Small intestine (tissue), 7 donors: ENCODE results near the gene PRM3. TPM values are rescaled to one million over a fixed set of nuclear protein-coding genes. Genes with fewer than 3 reads are reported as not detected.

Experiments used
- DNase-seq, 2 donors: peaks; one replicate each; pipeline versions ENCODE4 v3.0.0 to v3.0.0-alpha.2; 2013
- FAIRE-seq: peaks from 2 replicates; lab custom pipeline; 2012; peaks lifted over from hg19 to GRCh38; lab: Jason Lieb, UNC
- H3K27ac ChIP-seq, 3 donors: one replicate each; pipeline ENCODE4 v1.5.1; 2013; ENCODE audit warnings: low read length in 2 of 3, mild to moderate bottlenecking in 2 of 3, control low read depth in 1 of 3, inconsistent platforms in 1 of 3, low read depth in 1 of 3, moderate library complexity in 1 of 3
- H3K27me3 ChIP-seq, 3 donors: one replicate each; pipeline ENCODE4 v1.6.1; 2013; ENCODE audit warnings: low read length in 3 of 3, inconsistent platforms in 1 of 3; ENCODE audit not compliant: control insufficient read depth in 3 of 3, insufficient read depth in 3 of 3
- H3K36me3 ChIP-seq, 3 donors: one replicate each; pipeline ENCODE4 v1.6.1; 2013; ENCODE audit warnings: low read length in 3 of 3, inconsistent platforms in 1 of 3, low read depth in 1 of 3, mild to moderate bottlenecking in 1 of 3, moderate library complexity in 1 of 3; ENCODE audit not compliant: control insufficient read depth in 3 of 3, insufficient read depth in 2 of 3
- H3K4me1 ChIP-seq, 3 donors: one replicate each; pipeline ENCODE4 v1.6.1; 2013; ENCODE audit warnings: low read length in 2 of 3, inconsistent platforms in 1 of 3, low read depth in 1 of 3, mild to moderate bottlenecking in 1 of 3, moderate library complexity in 1 of 3; ENCODE audit not compliant: control insufficient read depth in 3 of 3, insufficient read depth in 2 of 3
- H3K4me3 ChIP-seq, 3 donors: one replicate each; pipeline ENCODE4 v1.5.1; 2013; ENCODE audit warnings: low read length in 3 of 3, control low read depth in 1 of 3, inconsistent platforms in 1 of 3, low read depth in 1 of 3, mild to moderate bottlenecking in 1 of 3, moderate library complexity in 1 of 3
- H3K9me3 ChIP-seq, 2 donors: one replicate each; pipeline ENCODE4 v1.6.1; 2013; ENCODE audit warnings: low read depth in 1 of 2, low read length in 1 of 2; ENCODE audit not compliant: control insufficient read depth in 2 of 2, insufficient read depth in 1 of 2
- WGBS, 3 donors: extraction: QIAGEN DNeasy Blood & Tissue Kit; methylation state at CpG; one replicate each; pipeline ENCODE4 v1.1.7; 2013; 5-methylcytosine and 5-hydroxymethylcytosine counted together
- polyA plus RNA-seq, 4 donors: library from polyadenylated mRNA; stranded (reverse) in 3 of 4; unstranded in 1 of 4; fragments of 200-250 nt in 3 of 4; fragments of 120-200 nt in 1 of 4; gene quantifications; one replicate each; pipeline versions ENCODE4 v1.2.1 to v1.2.3, GENCODE V29; 2013
- donor health status: healthy with polysubstance abuse.
- donor health status: control.
- donor health status: control.
- donor health status: Bipolar disorder and iron deficiency.
- donor health status: healthy.

PRM3 gene
- polyA plus RNA-seq, 4 donors = not detected

DNA sequence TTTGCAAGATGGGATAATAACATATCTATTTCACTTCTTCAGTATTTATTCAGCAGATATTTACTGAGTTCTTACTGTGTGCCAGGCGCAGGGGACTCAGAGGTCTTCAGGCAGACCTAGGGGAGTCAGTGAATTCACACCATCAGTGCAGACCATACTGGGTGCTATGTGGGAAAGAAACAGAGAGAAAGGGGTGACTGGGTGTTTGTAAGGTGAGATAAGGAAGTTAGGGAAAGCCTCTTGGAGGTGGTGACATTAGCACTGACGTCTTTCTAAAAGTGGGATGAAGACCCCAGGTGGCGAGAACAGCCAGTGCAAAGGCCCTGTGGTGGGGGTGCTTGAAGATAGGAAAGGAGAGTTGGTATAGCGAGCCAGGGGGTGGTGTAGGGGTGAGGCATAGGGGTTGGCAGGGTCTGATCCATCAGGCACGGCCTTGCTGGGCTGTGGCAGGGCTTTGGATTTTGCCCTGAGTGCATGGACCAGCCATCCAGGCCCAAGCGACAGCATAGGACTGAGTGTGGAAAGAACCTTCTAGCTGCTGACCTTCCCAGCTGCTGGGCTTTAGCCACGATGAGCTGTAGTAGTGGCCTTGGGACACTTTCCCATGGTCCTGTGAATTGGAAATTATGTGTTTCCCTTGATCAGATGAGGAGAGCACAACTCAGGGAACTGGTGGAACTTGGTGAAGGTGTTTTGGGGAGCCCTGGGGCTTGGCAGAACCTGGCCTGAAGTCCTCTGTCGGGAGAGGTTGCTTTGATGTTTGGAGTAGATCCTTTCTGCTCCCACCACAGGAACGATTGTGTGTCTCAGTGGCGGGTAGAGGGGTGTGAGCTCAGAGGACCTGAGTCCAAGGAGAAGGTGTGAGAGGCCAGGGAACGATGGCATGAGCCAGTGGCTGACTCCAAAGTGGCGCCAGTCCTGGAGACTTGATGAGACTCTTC lies 13.5 kb downstream of the PRM3 start:
- H3K27me3 ChIP-seq = peaks cover 0 to under 1% (median 0%) of the 10 kb centered on the region in 3 donors
- H3K36me3 ChIP-seq = peaks cover 0 to 1% (median 0%) of the 10 kb centered on the region in 3 donors
- FAIRE-seq (no peak), DNase-seq (no peak)
- 87 to 92% (median 91%) methylated on average over 12 of the region's 12 CpGs for WGBS, 3 donors
- H3K4me3 ChIP-seq = no peak overlapping the region
- H3K27ac ChIP-seq = peak overlapping the region in 1 of 3 donors; percentile 79
- H3K4me1 ChIP-seq = peaks cover 0 to 10% (median 2%) of the 10 kb centered on the region in 3 donors
- no peaks in the 10 kb centered on the region for H3K9me3 ChIP-seq

DNA sequence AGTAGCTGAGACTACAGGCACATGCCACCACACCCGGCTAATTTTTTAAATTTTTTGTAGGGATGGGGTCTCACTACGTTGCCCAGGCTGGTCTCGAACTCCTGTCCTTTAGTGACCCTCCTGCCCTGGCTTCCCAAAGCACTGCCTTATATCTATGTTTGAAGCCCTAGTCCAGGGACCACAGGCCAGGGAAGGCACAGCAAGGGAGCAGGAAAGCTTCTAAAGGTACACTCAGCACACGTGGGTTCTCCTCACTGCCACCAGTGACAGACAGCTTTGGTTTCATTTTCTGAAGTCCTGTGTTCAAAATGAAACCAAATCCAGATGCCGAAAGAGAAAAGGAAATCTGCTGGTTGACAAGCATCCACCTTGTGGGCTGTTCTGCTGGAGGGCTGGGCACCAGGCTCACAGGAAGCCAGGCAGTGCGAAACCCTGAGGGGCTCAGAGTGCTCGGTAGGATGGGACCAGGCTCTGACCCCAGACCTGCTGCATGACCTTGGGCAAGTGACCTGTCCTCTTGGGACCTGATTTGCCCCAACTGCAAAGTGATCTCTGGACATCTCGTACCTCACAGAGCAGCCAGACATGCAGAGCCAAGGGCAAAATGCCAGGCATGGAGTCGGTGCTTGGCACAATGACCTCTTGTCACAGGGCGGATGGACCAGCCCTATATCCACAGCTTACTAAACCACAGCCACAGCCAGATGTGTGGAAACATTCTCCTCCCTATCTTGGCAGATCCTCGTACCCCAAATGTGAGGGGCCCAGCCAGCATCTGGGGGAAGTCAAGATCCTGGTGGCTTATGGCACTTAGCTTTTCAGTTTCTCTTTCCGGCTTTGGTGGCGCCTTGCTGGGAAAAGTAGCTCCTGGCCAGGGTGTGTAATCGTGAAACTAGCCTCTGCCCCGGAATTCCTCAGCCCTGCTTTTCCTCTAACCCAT lies 14.6 kb downstream of the PRM3 start:
- peaks cover 0 to 10% (median 2%) of the 10 kb centered on the region in 3 donors for H3K4me1 ChIP-seq
- DNase-seq (peak in 1 of 2 donors; percentile 79), FAIRE-seq (no peak)
- H3K4me3 ChIP-seq = no peak overlapping the region
- H3K9me3 ChIP-seq = no peaks in the 10 kb centered on the region
- H3K27me3 ChIP-seq = peaks cover 0 to 11% (median 0%) of the 10 kb centered on the region in 3 donors
- H3K36me3 ChIP-seq = peaks cover 0 to 2% (median 2%) of the 10 kb centered on the region in 3 donors
- WGBS, 3 donors = 21 to 31% (median 21%) methylated on average over 15 of the region's 15 CpGs
- peak overlapping the region in 2 of 3 donors; percentile 63 to 79 for H3K27ac ChIP-seq

- no peaks in the 10 kb centered on the region for H3K9me3 ChIP-seq
- H3K4me3 ChIP-seq = peak overlapping the region; percentile 12 to 91 (median 81)
- peak overlapping the region; percentile 96 to 98 (median 97) for H3K27ac ChIP-seq
- peak; percentile 85 to 88 for DNase-seq
- WGBS, 3 donors = 16 to 24% (median 20%) methylated on average over 20 to 21 of the region's 21 CpGs
- peaks cover 0 to 10% (median 2%) of the 10 kb centered on the region in 3 donors for H3K4me1 ChIP-seq
- H3K27me3 ChIP-seq = peaks cover 0 to 11% (median 0%) of the 10 kb centered on the region in 3 donors
- no peak for FAIRE-seq
- H3K36me3 ChIP-seq = peaks cover 0 to 9% (median 2%) of the 10 kb centered on the region in 3 donors
Measured at GRCh38 chr16:11257131-11257938, 16.1 kb downstream of the PRM3 start.

DNA sequence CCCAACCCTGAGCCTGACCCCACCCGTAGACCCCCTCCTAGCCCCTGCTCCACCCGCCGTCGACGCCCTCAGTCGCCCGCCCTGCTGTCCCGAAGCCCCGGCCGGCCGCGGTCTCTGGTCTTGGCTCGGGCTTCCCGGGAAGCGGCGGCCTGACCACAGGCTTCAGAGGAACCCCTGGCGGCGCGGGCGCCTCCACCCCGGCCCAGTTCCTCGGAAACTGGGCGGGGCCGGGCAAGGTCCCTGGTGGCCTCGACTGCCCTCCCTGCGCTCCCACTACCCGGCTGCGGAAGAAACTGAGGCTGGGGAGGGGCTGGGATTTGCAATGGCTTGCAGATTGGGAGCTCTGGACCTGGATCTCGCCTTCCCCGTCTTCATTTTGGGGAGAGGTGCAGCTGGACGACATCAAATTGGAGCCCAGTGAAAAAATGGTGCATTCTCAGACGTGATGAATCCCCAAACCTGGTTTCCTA lies 16.7 kb downstream of the PRM3 start:
- Histone ChIP-seq H3K36me3 (peaks cover 0 to 9% (median 2%) of the 10 kb centered on the region in 3 donors), H3K27ac (peak overlapping the region; percentile 96 to 98 (median 97)), H3K9me3 (no peaks in the 10 kb centered on the region), H3K4me3 (peak overlapping the region; percentile 81 to 93 (median 91)), H3K4me1 (peaks cover 0 to 10% (median 2%) of the 10 kb centered on the region in 3 donors), H3K27me3 (peaks cover 0 to 11% (median 0%) of the 10 kb centered on the region in 3 donors)
- 0 to 1% (median 0%) methylated on average over 23 to 32 of the region's 32 CpGs for WGBS, 3 donors
- peak in 1 of 2 donors; percentile 69 for DNase-seq
- FAIRE-seq = no peak

DNA sequence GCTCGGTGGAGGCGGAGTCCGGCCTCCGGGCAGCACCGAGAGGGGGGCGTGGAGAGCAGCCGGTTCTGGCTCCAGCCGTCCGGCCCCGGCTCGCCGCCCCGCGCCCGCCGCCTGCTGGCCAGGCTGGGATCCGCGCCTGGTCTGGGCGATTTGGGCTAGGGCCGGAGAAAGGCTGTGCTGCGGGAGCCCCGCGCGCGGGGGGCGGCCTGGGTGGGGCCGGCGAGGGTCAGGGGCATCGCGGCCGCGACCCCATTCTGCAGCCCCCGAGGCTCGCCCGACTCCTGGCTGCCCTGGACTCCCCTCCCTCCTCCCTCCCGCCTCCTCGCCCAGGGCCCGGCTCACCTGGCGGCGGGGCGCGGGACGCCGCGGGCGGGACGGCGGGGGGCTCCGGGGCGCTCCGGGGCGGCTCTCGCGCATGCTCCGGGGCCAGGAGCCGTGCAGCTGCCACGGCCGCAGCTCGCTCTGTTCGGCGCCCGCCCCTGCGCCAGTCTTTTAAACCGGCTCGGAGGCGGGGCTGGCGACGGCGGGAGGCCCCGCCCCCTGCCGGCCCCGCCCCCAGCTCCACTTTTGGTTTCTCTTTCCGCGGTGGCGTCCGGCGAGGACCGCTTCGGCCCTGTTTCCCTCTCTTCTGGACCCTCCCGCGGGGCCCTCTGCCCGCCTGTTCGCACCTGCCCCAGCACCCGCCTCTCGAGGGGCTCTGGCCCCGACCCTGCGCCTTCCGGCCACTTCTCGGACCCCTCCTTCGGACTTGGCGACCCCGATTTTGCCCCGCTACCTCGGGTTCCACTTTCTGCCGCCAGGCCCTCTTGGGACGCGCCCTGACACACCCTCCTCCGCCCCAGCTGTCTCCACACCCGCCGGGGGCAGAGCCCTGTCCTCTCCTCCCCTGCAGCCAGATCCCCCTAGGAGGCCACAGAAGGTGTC lies 17.4 kb downstream of the PRM3 start, which contains the start of gene SOCS1:
Gene SOCS1, minus strand, starts transcription at position 468 of the 924 bp plus-strand sequence. CDS start 726 bp downstream, outside the sequence.
- peak within 1 kb of the TSS; percentile 96 to 98 (median 97) for H3K27ac ChIP-seq
- FAIRE-seq = no peak
- peaks cover 0 to 10% (median 2%) of the 10 kb centered on the region in 3 donors for H3K4me1 ChIP-seq
- H3K27me3 ChIP-seq = peaks cover 0 to 11% (median 0%) of the 10 kb centered on the region in 3 donors
- H3K4me3 ChIP-seq = peak within 1 kb of the TSS; percentile 81 to 93 (median 91)
- 0 to 1% (median 1%) methylated on average over 57 to 100 of the region's 100 CpGs for WGBS, 3 donors
- peak; percentile 83 to 93 for DNase-seq
- peaks cover 0 to 9% (median 2%) of the 10 kb centered on the region in 3 donors for H3K36me3 ChIP-seq
- H3K9me3 ChIP-seq = no peaks in the 10 kb centered on the region

DNA sequence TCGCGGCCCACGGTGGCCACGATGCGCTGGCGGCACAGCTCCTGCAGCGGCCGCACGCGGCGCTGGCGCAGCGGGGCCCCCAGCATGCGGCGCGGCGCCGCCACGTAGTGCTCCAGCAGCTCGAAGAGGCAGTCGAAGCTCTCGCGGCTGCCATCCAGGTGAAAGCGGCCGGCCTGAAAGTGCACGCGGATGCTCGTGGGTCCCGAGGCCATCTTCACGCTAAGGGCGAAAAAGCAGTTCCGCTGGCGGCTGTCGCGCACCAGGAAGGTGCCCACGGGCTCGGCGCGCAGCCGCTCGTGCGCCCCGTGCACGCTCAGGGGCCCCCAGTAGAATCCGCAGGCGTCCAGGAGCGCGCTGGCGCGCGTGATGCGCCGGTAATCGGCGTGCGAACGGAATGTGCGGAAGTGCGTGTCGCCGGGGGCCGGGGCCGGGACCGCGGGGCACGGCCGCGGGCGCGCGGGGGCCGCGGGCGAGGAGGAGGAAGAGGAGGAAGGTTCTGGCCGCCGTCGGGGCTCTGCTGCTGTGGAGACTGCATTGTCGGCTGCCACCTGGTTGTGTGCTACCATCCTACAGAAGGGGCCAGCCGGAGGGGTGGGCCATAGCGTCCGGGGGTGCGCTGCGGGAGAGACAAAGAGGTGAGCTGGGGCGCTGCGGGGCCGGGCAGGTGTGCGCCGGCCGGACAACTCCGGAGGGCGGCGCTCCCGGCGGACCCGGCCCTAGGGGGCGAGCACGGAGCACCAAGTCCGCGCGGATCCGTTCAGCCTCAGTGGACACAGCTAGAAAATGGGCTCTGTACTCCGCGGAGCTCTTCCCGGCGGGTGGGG lies 18.3 kb downstream of the PRM3 start:
- no peaks in the 10 kb centered on the region for H3K9me3 ChIP-seq
- H3K36me3 ChIP-seq = peaks cover 0 to 9% (median 2%) of the 10 kb centered on the region in 3 donors
- H3K27me3 ChIP-seq = peaks cover 0 to 11% (median 0%) of the 10 kb centered on the region in 3 donors
- FAIRE-seq (no peak), DNase-seq (peak; percentile 47 to 83)
- peaks cover 0 to 10% (median 2%) of the 10 kb centered on the region in 3 donors for H3K4me1 ChIP-seq
- H3K27ac ChIP-seq = peak overlapping the region; percentile 28 to 90 (median 80)
- WGBS, 3 donors = 0 to 1% (median 1%) methylated on average over 62 to 105 of the region's 105 CpGs
- peak overlapping the region; percentile 49 to 93 (median 91) for H3K4me3 ChIP-seq
